HepG2 (cell line): ENCODE measurements around the gene GDE1. TPM values are rescaled to one million over a fixed set of nuclear protein-coding genes. Genes with fewer than 3 reads are reported as not detected.

ENCODE experiments used
- ATF2 ChIP-seq: sonication (generic); formaldehyde crosslinking; IDR thresholded peaks from 2 replicates; pipeline ENCODE4 v1.4.0; 2020; ENCODE audit warnings: missing genetic modification reagents
- BCL6 ChIP-seq: IDR thresholded peaks from 2 replicates; pipeline ENCODE4 v1.6.1; 2016; ENCODE audit warnings: missing genetic modification reagents, missing compliant biosample characterization
- CBX2 ChIP-seq, 2 experiments: fragments of 200-600 bp in 1 of 2; sonication (generic); formaldehyde crosslinking in 1 of 2; IDR thresholded peaks; 2 replicates each; pipeline versions ENCODE4 v1.7.0 to v1.8.1; 2018 to 2022; ENCODE audit warnings: low read depth in 2 of 2, low read length in 1 of 2, mild to moderate bottlenecking in 1 of 2, missing genetic modification reagents in 1 of 2
- ELF3 ChIP-seq: IDR thresholded peaks from 2 replicates; pipeline ENCODE4 v1.6.1; 2016; ENCODE audit warnings: missing genetic modification reagents, missing compliant biosample characterization
- FLYWCH1 ChIP-seq: sonication (generic); formaldehyde crosslinking; IDR thresholded peaks from 2 replicates; pipeline ENCODE4 v1.8.1; 2023; ENCODE audit warnings: mild to moderate bottlenecking, missing genetic modification reagents
- FOXM1 ChIP-seq: sonication (generic); formaldehyde crosslinking; IDR thresholded peaks from 2 replicates; pipeline ENCODE4 v1.5.0; 2020; ENCODE audit warnings: missing genetic modification reagents
- HNRNPUL1 ChIP-seq: fragments of 200-400 bp; formaldehyde crosslinking; IDR thresholded peaks from 2 replicates; pipeline ENCODE4 v1.6.1; 2017; ENCODE audit warnings: low read depth, mild to moderate bottlenecking, low read length, moderate library complexity
- IRF9 ChIP-seq: sonication (generic); formaldehyde crosslinking; IDR thresholded peaks from 2 replicates; pipeline ENCODE4 v1.8.0; 2022; ENCODE audit warnings: missing genetic modification reagents, mild to moderate bottlenecking, borderline replicate concordance
- NR2F6 ChIP-seq, 2 experiments: IDR thresholded peaks; 2 replicates each; pipeline ENCODE4 v1.6.1; 2016; ENCODE audit warnings: antibody characterized with exemption in 1 of 2, mild to moderate bottlenecking in 1 of 2
- SIN3B ChIP-seq: fragments of 150-350 bp; IDR thresholded peaks from 2 replicates; pipeline ENCODE4 v1.6.1; 2014; ENCODE audit warnings: low read length
- SMC3 ChIP-seq: IDR thresholded peaks from 2 replicates; pipeline ENCODE4 v1.6.1; 2011; ENCODE audit warnings: low read length, improper control_type of control experiment
- STAG1 ChIP-seq: sonication (generic); formaldehyde crosslinking; IDR thresholded peaks from 2 replicates; pipeline ENCODE4 v1.4.0; 2020; ENCODE audit warnings: missing genetic modification reagents
- TEAD3 ChIP-seq: optimal IDR thresholded peaks from 2 replicates; pipeline ENCODE3; 2016; ENCODE audit warnings: borderline replicate concordance
- ZBTB7B ChIP-seq: sonication (generic); formaldehyde crosslinking; IDR thresholded peaks from 2 replicates; pipeline ENCODE4 v1.4.0; 2020; ENCODE audit warnings: missing genetic modification reagents
- ZFAT ChIP-seq: sonication (generic); formaldehyde crosslinking; conservative IDR thresholded peaks from 2 replicates; pipeline ENCODE4 v1.8.1; 2023; ENCODE audit warnings: missing genetic modification reagents, inconsistent platforms
- ZGPAT ChIP-seq: IDR thresholded peaks from 2 replicates; pipeline ENCODE4 v1.6.1; 2016; ENCODE audit warnings: mild to moderate bottlenecking
- ZKSCAN8 ChIP-seq: IDR thresholded peaks from 2 replicates; pipeline ENCODE4 v1.6.1; 2016; ENCODE audit warnings: borderline replicate concordance, missing genetic modification reagents, missing compliant biosample characterization
- ZNF260 ChIP-seq: sonication (generic); formaldehyde crosslinking; IDR thresholded peaks from 2 replicates; pipeline ENCODE4 v1.4.0; 2020; ENCODE audit warnings: missing genetic modification reagents, low read depth, mild to moderate bottlenecking, borderline replicate concordance
- ZNF354B ChIP-seq: sonication (generic); formaldehyde crosslinking; IDR thresholded peaks from 2 replicates; pipeline ENCODE4 v1.8.0; 2022; ENCODE audit warnings: mild to moderate bottlenecking, missing genetic modification reagents
- ZNF44 ChIP-seq: sonication (generic); formaldehyde crosslinking; IDR thresholded peaks from 2 replicates; pipeline ENCODE4 v1.5.1; 2020; ENCODE audit warnings: mild to moderate bottlenecking, missing genetic modification reagents
- ZNF562 ChIP-seq: sonication (generic); formaldehyde crosslinking; IDR thresholded peaks from 2 replicates; pipeline ENCODE4 v1.8.0; 2022; ENCODE audit warnings: missing genetic modification reagents, borderline replicate concordance
- ZNF639 ChIP-seq: conservative IDR thresholded peaks from 2 replicates; pipeline ENCODE4 v1.6.1; 2018; ENCODE audit warnings: missing genetic modification reagents
- ZNF770 ChIP-seq: sonication (generic); formaldehyde crosslinking; IDR thresholded peaks from 2 replicates; pipeline ENCODE4 v1.5.0; 2020; ENCODE audit warnings: mild to moderate bottlenecking, missing genetic modification reagents
- ZNF780A ChIP-seq: sonication (generic); formaldehyde crosslinking; IDR thresholded peaks from 2 replicates; pipeline ENCODE4 v1.8.0; 2022; ENCODE audit warnings: mild to moderate bottlenecking, missing genetic modification reagents, moderate library complexity
- polyA plus RNA-seq, 8 experiments: library from polyadenylated mRNA; depleted of rRNA in 3 of 8; stranded (reverse) in 7 of 8; unstranded in 1 of 8; fragments of >200 nt; fragmentation: Illumina TruSeq in 4 of 8; extraction: Trizol in 4 of 8; gene quantifications; 2 replicates each; pipeline versions ENCODE4 v1.2.1 to v1.2.3, GENCODE V29; 2011 to 2016; ENCODE audit warnings: low read depth in 4 of 8, missing spikeins in 1 of 8, mixed read lengths in 1 of 8; ENCODE audit not compliant: insufficient read depth in 1 of 8
- total RNA-seq, 5 experiments: library from RNA; depleted of rRNA; stranded (reverse); fragments of >200 nt; fragmentation: Illumina TruSeq; extraction: Trizol; gene quantifications; 2 replicates each; pipeline ENCODE4 v1.2.3, GENCODE V29; 2016; ENCODE audit warnings: low read depth in 1 of 5

GDE1 gene
- total and polyA plus RNA-seq, 2 of the 13 experiments (the other 11 are each of a cell fraction or from before 2014, with no cell fraction given): 35.9 to 59.0 TPM

- TF ChIP-seq ATF2 (CRISPR knock-in tag) (no peak), ZGPAT (CRISPR knock-in tag) (0 out of 2 replicates have a peak, but pooled peaks have one; percentile 33), STAG1 (CRISPR knock-in tag) (peak; percentile 91), CBX2 (IDR thresholded peaks at IDR 0.05; ENCODE audit: low read depth, low read length) (no peak), CBX2 (CRISPR knock-in tag; IDR thresholded peaks at IDR 0.05; ENCODE audit: low read depth) (no peak), NR2F6 (IDR thresholded peaks at IDR 0.05) (no peak), NR2F6 (CRISPR knock-in tag; IDR thresholded peaks at IDR 0.05) (no peak), ZFAT (CRISPR knock-in tag) (no peak), IRF9 (no peak), HNRNPUL1 (no peak), SIN3B (no peak), FOXM1 (CRISPR knock-in tag) (no peak), TEAD3 (CRISPR knock-in tag) (no peak), ELF3 (CRISPR knock-in tag) (no peak), ZNF44 (CRISPR knock-in tag) (no peak), SMC3 (peak; percentile 96), ZNF354B (no peak), ZNF260 (CRISPR knock-in tag) (no peak), BCL6 (CRISPR knock-in tag) (no peak), ZNF562 (no peak), ZNF639 (CRISPR knock-in tag) (no peak), ZBTB7B (CRISPR knock-in tag) (no peak), ZKSCAN8 (0 out of 2 replicates have a peak, but pooled peaks have one; percentile 23), ZNF770 (CRISPR knock-in tag) (no peak), ZNF780A (CRISPR knock-in tag) (no peak), FLYWCH1 (CRISPR knock-in tag) (no peak)
These were observed 19.3 kb downstream of the GDE1 start (continued) for GRCh38 chr16:19502395-19503131.
